H1 (cell line): Measurements from ENCODE around the gene DNLZ. TPM values are rescaled to one million over a fixed set of nuclear protein-coding genes. Genes with fewer than 3 reads are reported as not detected.

Source experiments
- CTCF ChIA-PET: fragments of 300-600 bp; sonication (Branson Sonifier 250); formaldehyde crosslinking; loops from one replicate; lab custom pipeline; 2021; ENCODE audit not compliant: partially characterized antibody; lab: Charles Lee
- POLR2A ChIA-PET: fragments of 300-600 bp; sonication (Branson Sonifier 250); formaldehyde crosslinking; loops from one replicate; lab custom pipeline; 2021; ENCODE audit warnings: inconsistent platforms; ENCODE audit not compliant: partially characterized antibody; lab: Charles Lee
- DNase-seq, 2 experiments: peaks; one replicate each; pipeline versions ENCODE4 v3.0.0 to v3.0.0-alpha.2; 2010 to 2022; ENCODE audit warnings: low spot score in 2 of 2, low read depth in 1 of 2, mixed read lengths in 1 of 2
- FAIRE-seq: peaks from 2 replicates; lab custom pipeline; 2011; peaks lifted over from hg19 to GRCh38; lab: Jason Lieb, UNC
- H2AFZ ChIP-seq: 2 replicates; pipeline ENCODE4 v1.8.1; 2012; ENCODE audit warnings: low read length, inconsistent platforms
- H2AK5ac ChIP-seq: 2 replicates; pipeline ENCODE4 v1.6.1; 2013; ENCODE audit warnings: low read depth, low read length
- H2BK120ac ChIP-seq: replicated peaks from 2 replicates; pipeline ENCODE3; 2013; ENCODE audit warnings: low read depth, low read length, inconsistent platforms
- H2BK12ac ChIP-seq: 2 replicates; pipeline ENCODE4 v1.6.1; 2013; ENCODE audit warnings: low read depth, low read length
- H2BK15ac ChIP-seq: 2 replicates; pipeline ENCODE4 v1.6.1; 2013; ENCODE audit warnings: low read length
- H2BK20ac ChIP-seq: 2 replicates; pipeline ENCODE4 v1.6.1; 2013; ENCODE audit warnings: low read length
- H2BK5ac ChIP-seq: 2 replicates; pipeline ENCODE4 v1.6.1; 2013; ENCODE audit warnings: low read depth, low read length
- H3K14ac ChIP-seq: 2 replicates; pipeline ENCODE4 v1.6.1; 2013; ENCODE audit warnings: inconsistent platforms; ENCODE audit not compliant: insufficient read length
- H3K18ac ChIP-seq: 2 replicates; pipeline ENCODE4 v1.6.1; 2013; ENCODE audit warnings: low read length; ENCODE audit errors: extremely low read depth
- H3K23ac ChIP-seq: 2 replicates; pipeline ENCODE4 v1.6.1; 2013; ENCODE audit warnings: inconsistent platforms; ENCODE audit not compliant: insufficient read length
- H3K23me2 ChIP-seq: 2 replicates; pipeline ENCODE4 v1.6.1; 2013; ENCODE audit warnings: low read depth, low read length
- H3K27ac ChIP-seq: 2 replicates; pipeline ENCODE4 v1.6.1; 2011; ENCODE audit warnings: low read depth, low read length, inconsistent platforms
- H3K27me3 ChIP-seq, 4 experiments: replicated peaks in 1 of 4; 1 replicate in 1 of 4; 2 replicates in 3 of 4; pipeline versions ENCODE4 v1.6.1 to v1.8.1; 2011 to 2013; ENCODE audit warnings: low read length in 3 of 4, mild to moderate bottlenecking in 3 of 4, inconsistent platforms in 2 of 4, mixed read lengths in 2 of 4, moderate library complexity in 1 of 4; ENCODE audit not compliant: control insufficient read depth in 3 of 4, insufficient read depth in 3 of 4; ENCODE audit errors: extremely low read depth in 1 of 4
- H3K36me3 ChIP-seq, 4 experiments: 2 replicates each; pipeline versions ENCODE4 v1.6.1 to v1.8.1; 2011 to 2013; ENCODE audit warnings: mild to moderate bottlenecking in 4 of 4, low read length in 3 of 4, moderate library complexity in 2 of 4, control low read depth in 1 of 4, inconsistent platforms in 1 of 4; ENCODE audit not compliant: insufficient read depth in 4 of 4, control insufficient read depth in 2 of 4
- H3K4ac ChIP-seq: replicated peaks from 2 replicates; pipeline ENCODE3; 2013; ENCODE audit warnings: low read length, low read depth, mixed read lengths, inconsistent platforms; ENCODE audit not compliant: insufficient read length
- H3K4me1 ChIP-seq, 4 experiments: replicated peaks in 1 of 4; 1 replicate in 1 of 4; 2 replicates in 3 of 4; pipeline versions ENCODE4 v1.6.1 to v1.8.1; 2011 to 2013; ENCODE audit warnings: low read length in 3 of 4, inconsistent platforms in 2 of 4, mixed read lengths in 1 of 4; ENCODE audit not compliant: insufficient read depth in 4 of 4, control insufficient read depth in 3 of 4
- H3K4me2 ChIP-seq, 2 experiments: 2 replicates each; pipeline versions ENCODE4 v1.6.1 to v1.8.1; 2011 to 2013; ENCODE audit warnings: low read depth in 2 of 2, low read length in 2 of 2, control low read depth in 1 of 2, inconsistent platforms in 1 of 2, mild to moderate bottlenecking in 1 of 2; ENCODE audit not compliant: insufficient read depth in 1 of 2
- H3K4me3 ChIP-seq, 4 experiments: fragments of 200-600, 300-600 bp in 1 of 4; sonication (generic), shearing (Covaris generic), sonication (Bioruptor Twin) in 1 of 4; 2 replicates each; pipeline versions ENCODE4 v1.5.1 to v1.8.1; 2011 to 2016; ENCODE audit warnings: low read length in 4 of 4, low read depth in 3 of 4, control low read depth in 2 of 4, inconsistent platforms in 2 of 4, mild to moderate bottlenecking in 2 of 4, mixed read lengths in 1 of 4, moderate library complexity in 1 of 4; ENCODE audit not compliant: insufficient read depth in 2 of 4; ENCODE audit errors: extremely low read depth in 1 of 4
- H3K56ac ChIP-seq: replicated peaks from 2 replicates; pipeline ENCODE3; 2013; ENCODE audit warnings: low read depth, mild to moderate bottlenecking, mixed read lengths, low read length, inconsistent platforms; ENCODE audit not compliant: insufficient read length
- H3K79me1 ChIP-seq: 2 replicates; pipeline ENCODE4 v1.6.1; 2013; ENCODE audit warnings: low read depth, low read length, control low read depth
- H3K79me2 ChIP-seq, 2 experiments: 2 replicates each; pipeline versions ENCODE4 v1.6.1 to v1.8.1; 2012 to 2013; ENCODE audit warnings: low read length in 2 of 2, mild to moderate bottlenecking in 2 of 2, inconsistent platforms in 1 of 2; ENCODE audit not compliant: insufficient read depth in 2 of 2, control insufficient read depth in 1 of 2
- H3K9ac ChIP-seq, 4 experiments: replicated peaks in 1 of 4; 1 replicate in 1 of 4; 2 replicates in 3 of 4; pipeline versions ENCODE4 v1.6.1 to v1.8.1; 2011 to 2013; ENCODE audit warnings: low read depth in 3 of 4, low read length in 3 of 4, control low read depth in 2 of 4, mild to moderate bottlenecking in 2 of 4, moderate library complexity in 2 of 4, inconsistent platforms in 1 of 4; ENCODE audit errors: extremely low read depth in 1 of 4
- H3K9me3 ChIP-seq, 2 experiments: 2 replicates each; pipeline versions ENCODE4 v1.6.1 to v1.8.1; 2012 to 2013; ENCODE audit warnings: mild to moderate bottlenecking in 2 of 2, moderate library complexity in 2 of 2, control low read depth in 1 of 2, inconsistent platforms in 1 of 2, low read depth in 1 of 2, low read length in 1 of 2, mixed read lengths in 1 of 2; ENCODE audit not compliant: insufficient read depth in 2 of 2
- H4K20me1 ChIP-seq, 2 experiments: replicated peaks in 1 of 2; 2 replicates each; pipeline versions ENCODE3 to v1.8.1; 2011 to 2013; ENCODE audit warnings: inconsistent platforms in 2 of 2, low read length in 2 of 2, mild to moderate bottlenecking in 1 of 2; ENCODE audit not compliant: insufficient read depth in 2 of 2, control insufficient read depth in 1 of 2
- H4K5ac ChIP-seq: 2 replicates; pipeline ENCODE4 v1.6.1; 2013; ENCODE audit warnings: low read length, low read depth, mixed read lengths, inconsistent platforms; ENCODE audit not compliant: insufficient read length
- H4K8ac ChIP-seq: 2 replicates; pipeline ENCODE4 v1.8.0; 2013; ENCODE audit warnings: mild to moderate bottlenecking, moderate library complexity, low read length, inconsistent platforms; ENCODE audit not compliant: insufficient read depth; ENCODE audit errors: extremely low read depth
- H4K91ac ChIP-seq: replicated peaks from 2 replicates; pipeline ENCODE3; 2013; ENCODE audit warnings: low read length, mixed read lengths, inconsistent platforms; ENCODE audit not compliant: insufficient read length
- HDAC6 ChIP-seq: IDR thresholded peaks from one replicate; pipeline ENCODE4 v1.7.1; 2012; ENCODE audit warnings: low read depth, mild to moderate bottlenecking, inconsistent platforms, low read length, moderate library complexity
- JUN ChIP-seq: IDR thresholded peaks from 2 replicates; pipeline ENCODE4 v1.6.1; 2011; ENCODE audit warnings: low read depth, mild to moderate bottlenecking, improper control_type of control experiment, low read length
- JUND ChIP-seq: IDR thresholded peaks from 2 replicates; pipeline ENCODE4 v1.6.1; 2011; ENCODE audit warnings: mild to moderate bottlenecking, improper control_type of control experiment, low read length
- RFX5 ChIP-seq: IDR thresholded peaks from 2 replicates; pipeline ENCODE4 v1.6.1; 2011; ENCODE audit warnings: low read depth, low read length, improper control_type of control experiment, borderline replicate concordance
- TAF7 ChIP-seq: optimal IDR thresholded peaks from 2 replicates; pipeline ENCODE3; 2011; ENCODE audit warnings: low read depth, mild to moderate bottlenecking, inconsistent platforms, low read length, moderate library complexity, borderline replicate concordance
- USF2 ChIP-seq: IDR thresholded peaks from 2 replicates; pipeline ENCODE4 v1.6.1; 2011; ENCODE audit warnings: low read length, improper control_type of control experiment
- WGBS, 2 experiments: shearing (Covaris generic) in 1 of 2; methylation state at CpG; one replicate each; pipeline versions ENCODE4 v1.1.6 to v1.1.7; 2013 to 2015; ENCODE audit warnings: low lambda C conversion rate in 2 of 2, mixed read lengths in 2 of 2, inconsistent platforms in 1 of 2, low coverage in 1 of 2, missing lambda C conversion rate in 1 of 2; ENCODE audit not compliant: insufficient replicate concordance in 2 of 2, insufficient coverage in 1 of 2, insufficient read length in 1 of 2; ENCODE audit errors: extremely low coverage in 1 of 2, missing lambda C conversion rate in 1 of 2; 5-methylcytosine and 5-hydroxymethylcytosine counted together
- long read RNA-seq, 2 experiments: library from RNA in 1 of 2; library from capped mRNA in 1 of 2; stranded (forward); transcript quantifications; one replicate each; pipeline ENCODE4 v2.0.0, GENCODE V29; 2021; ENCODE audit warnings: inconsistent platforms in 1 of 2
- polyA minus RNA-seq, 3 experiments: library from RNA; depleted of rRNA, polyadenylated mRNA; stranded (reverse); fragments of >200 nt; gene quantifications; 1 replicate in 2 of 3; 2 replicates in 1 of 3; pipeline ENCODE4 v1.2.3, GENCODE V29; 2011
- polyA plus RNA-seq, 7 experiments: library from polyadenylated mRNA; depleted of rRNA in 3 of 7; stranded (reverse) in 5 of 7; unstranded in 2 of 7; fragments of >200 nt in 5 of 7; fragments of 200-250 nt in 2 of 7; gene quantifications; 1 replicate in 5 of 7; 2 replicates in 1 of 7; 4 replicates in 1 of 7; pipeline versions ENCODE4 v1.2.1 to v1.2.3, GENCODE V29; 2011 to 2013; ENCODE audit warnings: missing spikeins in 2 of 7, mixed read lengths in 2 of 7
- total RNA-seq: library from RNA; stranded (reverse); fragmentation: NEBNext Ultra II Directional; extraction: Animal tissue kit (Norgen Biotek cat#: 25700); gene quantifications from 2 replicates; pipeline ENCODE4 v1.2.1, GENCODE V29; 2021

The DNLZ gene
- total RNA-seq (17.9 and 19.0 TPM in 2 replicates), polyA plus RNA-seq (2011; rRNA removed) (11.6 and 13.6 TPM in 2 replicates), polyA minus RNA-seq (2011; rRNA and poly(A)+ RNA removed) (0.61 and 1.1 TPM in 2 replicates)
- polyA plus RNA-seq (2011; cell fraction: cytosol; rRNA removed): 19.7 TPM
- polyA plus RNA-seq (2011; cell fraction: nucleus; rRNA removed): 13.9 TPM
- 6.2 to 15.0 TPM (median 13.2 TPM) in 4 replicates for polyA plus RNA-seq (2012, experiment 1 of 2)
- polyA plus RNA-seq (2012, experiment 2 of 2): 11.1 TPM
- polyA plus RNA-seq (2013, experiment 1 of 2): 14.6 TPM
- 15.8 TPM for polyA plus RNA-seq (2013, experiment 2 of 2)
- 3.7 TPM for polyA minus RNA-seq (2011; cell fraction: cytosol; rRNA and poly(A)+ RNA removed)
- 10.4 TPM for polyA minus RNA-seq (2011; cell fraction: nucleus; rRNA and poly(A)+ RNA removed)
- long read RNA-seq, experiment 1, transcript DNLZ-201 (3 exons, 724 nt): major isoform, 11 of 14 reads
- long read RNA-seq, experiment 1, partial matches to known transcripts: 2 of 14 reads
- long read RNA-seq, experiment 1, other reads (novel, unspliced or antisense): 1 of 14 reads
- long read RNA-seq, experiment 2: 0 reads

- DNase-seq (peak; percentile 89 to 99), FAIRE-seq (no peak)
- peak within 1 kb of the TSS in 3 of 4 experiments; percentile 70 to 93 (median 84); a peak in 5 of 7 replicates for H3K9ac ChIP-seq
- H3K27ac ChIP-seq: peak within 1 kb of the TSS; percentile 75; the same call in 1 of the 2 replicates
- H3K4ac ChIP-seq: no peak within 1 kb of the TSS
- H3K23ac ChIP-seq: no peak within 1 kb of the TSS
- H3K56ac ChIP-seq: peak within 1 kb of the TSS; percentile 24
- peaks cover 0 to 8% (median under 1%) of the 10 kb centered on the region in 4 experiments; a peak in 3 of 7 replicates for H3K4me1 ChIP-seq
- H3K27me3 ChIP-seq: peaks cover 0 to 2% (median 0%) of the 10 kb centered on the region in 4 experiments; a peak in 2 of 7 replicates
- peaks cover 3% of the 10 kb centered on the region for H3K79me1 ChIP-seq
- H2BK5ac ChIP-seq: peak within 1 kb of the TSS; percentile 91; the same call in 1 of the 2 replicates
- H4K20me1 ChIP-seq: peaks cover 3 to 7% of the 10 kb centered on the region in 2 experiments
- no peak within 1 kb of the TSS for H2BK12ac ChIP-seq
- peak within 1 kb of the TSS; percentile 24 for H4K5ac ChIP-seq
- H3K18ac ChIP-seq: peak within 1 kb of the TSS; percentile 83; the same call in 1 of the 2 replicates
- ChIA-PET POLR2A (interaction anchor here (0.5 to 15.8 kb wide), 17 partner anchors 9 to 962 kb away, joined by 3 to 137 read pairs (median 3); partner anchors contain the start of genes CARD9 and SNAPC4), CTCF (interaction anchor here (0.7 to 7.1 kb wide), 28 partner anchors 9 to 585 kb away, joined by 3 to 80 read pairs (median 4); partner anchors contain the start of genes CARD9 and GPSM1)
- H3K9me3 ChIP-seq: peaks cover 0 to 3% of the 10 kb centered on the region in 2 experiments; a peak in 1 of 4 replicates
- no peak within 1 kb of the TSS for H2AFZ ChIP-seq
- no peak within 1 kb of the TSS for H2BK120ac ChIP-seq
- peak within 1 kb of the TSS; percentile 45 to 69 for H3K4me2 ChIP-seq
- peak within 1 kb of the TSS; percentile 71 to 97 (median 80) for H3K4me3 ChIP-seq
- H4K91ac ChIP-seq: no peak within 1 kb of the TSS
- 7% methylated on average over 86 of the region's 97 CpGs; no CpG with 5 or more reads in 1 of the 2 experiments for WGBS, 2 experiments
- no peaks in the 10 kb centered on the region for H3K79me2 ChIP-seq
- peak within 1 kb of the TSS; percentile 95 for H4K8ac ChIP-seq
- H2AK5ac ChIP-seq: no peak within 1 kb of the TSS
- H3K36me3 ChIP-seq: peaks cover 0 to 2% (median 0%) of the 10 kb centered on the region in 4 experiments; a peak in 1 of 8 replicates
- no peak within 1 kb of the TSS for H3K14ac ChIP-seq
- peak within 1 kb of the TSS; percentile 19; the same call in 1 of the 2 replicates for H2BK15ac ChIP-seq
- no peak within 1 kb of the TSS for H2BK20ac ChIP-seq
- H3K23me2 ChIP-seq: no peaks in the 10 kb centered on the region; the same call in 1 of the 2 replicates
- TF ChIP-seq RFX5: no peak
- no peak for TF ChIP-seq HDAC6
- TF ChIP-seq TAF7: peak; percentile 85
- TF ChIP-seq JUND: peak; percentile 26; the same call in 1 of the 2 replicates
- no peak for TF ChIP-seq JUN
- peak; percentile 35; the same call in 1 of the 2 replicates for TF ChIP-seq USF2
Measured at GRCh38 chr9:136363106-136363948, at the start of gene DNLZ. DNLZ (minus strand) TSS chr9:136363744; CDS start chr9:136363714, 30 bp downstream.
